Uterus (tissue), 2 donors: ENCODE measurements around the gene TGM2.

Experiments used
- CTCF ChIP-seq, 4 experiments: fragments of 200-600 bp in 2 of 4; fragments of 450-650 bp in 2 of 4; sonication (generic) in 2 of 4; IDR thresholded peaks; one replicate each; pipeline ENCODE4 v1.5.1; 2016 to 2019; ENCODE audit warnings: antibody characterized with exemption in 4 of 4, mild to moderate bottlenecking in 2 of 4, moderate library complexity in 1 of 4
- POLR2A ChIP-seq, 2 donors: fragments of 450-650 bp; IDR thresholded peaks; one replicate each; pipeline ENCODE4 v1.6.1; 2016; ENCODE audit warnings: antibody characterized with exemption in 2 of 2, mild to moderate bottlenecking in 1 of 2, moderate library complexity in 1 of 2

DNA sequence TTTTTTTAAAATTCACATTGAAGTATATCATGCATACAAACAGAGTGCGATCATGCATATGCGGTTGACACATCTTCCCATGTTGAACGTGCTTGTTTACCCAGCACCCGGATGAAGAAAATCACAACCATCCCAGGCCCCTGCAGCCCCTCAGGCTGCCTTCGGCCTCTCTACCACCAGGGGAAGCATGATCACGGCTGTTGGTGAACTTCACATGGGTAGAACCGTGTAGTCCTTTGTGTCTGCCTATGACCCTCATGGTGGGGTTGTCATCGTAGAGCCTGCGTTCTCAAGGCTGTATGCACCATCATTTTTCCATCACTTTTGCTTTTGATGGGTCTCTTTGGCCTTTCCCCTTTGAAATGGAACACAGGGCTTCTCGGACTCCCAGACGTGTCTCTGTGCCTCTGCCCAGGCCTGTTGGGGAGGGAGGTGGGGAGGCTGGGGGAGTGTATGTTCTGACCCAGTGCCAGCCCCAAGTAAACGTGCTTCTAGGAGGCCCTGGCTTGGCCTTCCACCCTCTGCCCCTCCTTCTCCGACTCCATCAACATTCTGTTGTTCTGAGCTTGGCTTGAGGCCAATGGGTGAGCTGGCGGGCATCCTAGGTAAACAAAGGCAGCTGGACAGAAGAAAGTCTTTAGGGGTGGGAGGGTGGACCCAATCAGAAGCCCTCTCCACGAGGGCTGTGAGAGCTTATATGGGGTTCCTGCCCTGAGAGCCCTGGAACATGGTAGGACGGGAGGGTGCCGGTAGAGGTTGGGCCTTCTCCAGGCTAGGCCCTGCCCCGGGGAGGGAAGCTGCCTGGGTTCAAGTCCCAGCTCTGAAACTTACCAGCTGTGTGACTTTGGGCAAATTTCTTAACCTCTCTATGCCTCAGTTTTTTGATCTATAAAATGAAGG, 39.7 kb downstream of the TGM2 start:
- TF ChIP-seq CTCF (IDR thresholded peaks at IDR 0.05) (peak in 1 of 4 experiments; percentile 23), POLR2A (IDR thresholded peaks at IDR 0.05) (no peak)
